ENCODE results near the gene BCO1.
"Not testable (repeated sequence)": the region's sequence is repeated elsewhere in the genome, so short reads cannot be mapped to it uniquely, and the experiment has no call there.

The BCO1 gene, protein sequence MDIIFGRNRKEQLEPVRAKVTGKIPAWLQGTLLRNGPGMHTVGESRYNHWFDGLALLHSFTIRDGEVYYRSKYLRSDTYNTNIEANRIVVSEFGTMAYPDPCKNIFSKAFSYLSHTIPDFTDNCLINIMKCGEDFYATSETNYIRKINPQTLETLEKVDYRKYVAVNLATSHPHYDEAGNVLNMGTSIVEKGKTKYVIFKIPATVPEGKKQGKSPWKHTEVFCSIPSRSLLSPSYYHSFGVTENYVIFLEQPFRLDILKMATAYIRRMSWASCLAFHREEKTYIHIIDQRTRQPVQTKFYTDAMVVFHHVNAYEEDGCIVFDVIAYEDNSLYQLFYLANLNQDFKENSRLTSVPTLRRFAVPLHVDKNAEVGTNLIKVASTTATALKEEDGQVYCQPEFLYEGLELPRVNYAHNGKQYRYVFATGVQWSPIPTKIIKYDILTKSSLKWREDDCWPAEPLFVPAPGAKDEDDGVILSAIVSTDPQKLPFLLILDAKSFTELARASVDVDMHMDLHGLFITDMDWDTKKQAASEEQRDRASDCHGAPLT

DNA sequence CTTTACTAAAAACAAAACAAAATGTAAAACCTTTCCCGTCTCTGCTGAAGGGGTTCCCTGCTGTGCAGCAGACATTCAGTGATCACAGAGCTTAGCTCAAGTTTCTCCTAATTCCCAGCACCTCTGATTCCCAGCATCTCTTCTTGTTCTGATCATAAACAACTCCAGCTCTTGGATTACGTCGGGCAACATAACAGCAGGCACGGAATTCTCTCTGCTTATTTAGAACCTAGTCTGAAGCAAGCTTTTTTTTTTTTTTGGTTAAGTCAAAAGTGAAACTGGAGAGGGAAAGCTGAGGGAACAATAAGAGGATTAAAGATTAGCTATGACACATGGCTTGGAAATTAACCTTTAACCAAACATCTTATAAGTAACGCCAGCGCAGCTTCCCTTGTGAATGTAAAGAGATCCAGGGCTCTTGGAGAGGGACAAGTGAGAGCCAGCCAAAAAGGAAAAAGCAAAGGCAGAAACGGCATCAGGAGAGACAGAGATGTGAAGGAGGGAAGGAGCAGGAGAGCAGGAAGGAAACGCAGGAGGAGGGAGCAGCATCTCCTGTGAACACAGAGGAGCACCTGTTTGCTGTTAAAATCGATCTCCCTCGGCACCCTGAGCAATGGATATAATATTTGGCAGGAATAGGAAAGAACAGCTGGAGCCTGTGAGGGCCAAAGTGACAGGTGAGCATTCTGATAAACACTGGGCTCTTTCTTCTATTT lies at the start of gene BCO1:
BCO1 (plus strand) TSS at position 394 of the 716 bp plus-strand sequence; CDS start at position 614, 220 bp downstream.
- no peak for DNase-seq

DNA sequence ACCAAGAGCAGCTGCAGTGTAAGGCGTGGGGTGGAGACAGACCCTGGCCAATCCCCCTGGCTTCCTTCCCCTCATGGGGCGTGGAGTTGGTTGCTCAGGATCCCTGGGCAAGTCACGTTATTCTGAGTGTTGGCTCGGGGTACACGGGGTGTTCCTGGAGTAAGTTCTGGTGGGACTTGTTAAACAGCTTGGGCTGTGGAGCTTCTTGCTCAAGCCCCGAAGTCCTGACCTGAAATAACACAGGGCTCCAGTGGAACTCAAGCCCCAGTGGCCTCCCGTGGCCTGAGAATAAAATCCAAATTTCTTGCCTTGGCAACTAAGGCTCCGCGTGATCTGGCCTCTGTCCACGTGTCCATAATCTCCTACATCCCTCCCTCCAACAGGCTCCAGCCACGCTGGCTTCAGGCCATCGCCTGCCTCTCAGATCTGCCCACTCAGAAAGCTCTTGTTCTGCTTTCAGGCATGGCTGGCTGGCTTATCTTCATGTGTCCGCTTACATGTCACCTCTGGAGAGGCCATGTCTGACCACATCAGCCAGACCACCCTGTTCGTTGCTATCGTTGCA lies 49.3 kb upstream of the BCO1 start:
- no peak for DNase-seq

DNA sequence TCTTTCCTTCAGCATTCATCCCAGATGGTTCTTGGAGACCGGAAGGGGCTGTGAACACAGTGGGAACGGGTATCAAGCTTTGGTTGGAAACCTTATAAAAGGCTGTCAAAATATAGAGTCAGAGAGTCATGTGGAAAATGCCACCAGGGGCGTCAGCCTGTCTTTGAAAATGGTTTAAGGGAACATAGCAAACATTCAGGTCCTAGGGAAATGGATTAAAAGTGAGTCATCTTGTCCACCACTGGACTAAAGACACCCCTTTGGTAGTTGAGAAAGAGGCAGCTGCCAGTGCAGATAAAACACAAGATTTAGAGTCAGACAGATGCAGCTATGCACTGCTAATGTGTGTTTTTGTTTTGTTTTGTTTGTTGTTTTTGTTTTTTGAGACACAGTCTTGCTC lies 47.8 kb upstream of the BCO1 start:
- DNase-seq = no peak

DNA sequence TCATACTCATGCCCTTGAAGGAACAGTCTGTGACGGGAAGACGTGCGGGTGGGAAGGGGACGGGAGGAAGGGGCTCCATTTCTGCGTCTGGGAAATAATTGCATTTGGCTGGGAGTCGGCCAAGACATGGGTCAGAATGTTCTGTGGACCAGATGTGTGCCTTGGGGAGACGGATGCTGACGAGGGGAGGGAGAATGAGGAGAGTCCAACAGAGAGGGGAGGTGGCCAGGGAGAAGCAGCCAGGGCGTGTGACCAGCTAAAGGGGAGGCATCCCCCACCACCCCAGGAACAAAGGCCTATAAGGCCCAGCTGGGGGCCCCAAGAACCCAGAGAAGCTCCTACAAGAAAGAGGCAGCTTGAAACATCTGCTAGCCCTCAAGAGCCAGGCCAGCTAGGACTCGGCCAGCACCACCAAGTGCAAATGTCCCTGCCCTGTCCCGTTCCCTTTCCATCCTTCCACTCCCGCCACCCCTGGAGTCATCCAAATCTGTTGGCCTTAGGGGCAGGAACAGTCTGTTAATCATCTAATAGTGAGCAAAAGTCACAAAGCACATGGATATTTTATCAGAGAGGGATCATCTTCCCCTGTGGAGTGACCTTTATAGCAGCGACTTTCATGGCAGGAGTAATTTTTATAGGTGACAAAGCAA lies 42.5 kb upstream of the BCO1 start:
- no peak for DNase-seq

DNA sequence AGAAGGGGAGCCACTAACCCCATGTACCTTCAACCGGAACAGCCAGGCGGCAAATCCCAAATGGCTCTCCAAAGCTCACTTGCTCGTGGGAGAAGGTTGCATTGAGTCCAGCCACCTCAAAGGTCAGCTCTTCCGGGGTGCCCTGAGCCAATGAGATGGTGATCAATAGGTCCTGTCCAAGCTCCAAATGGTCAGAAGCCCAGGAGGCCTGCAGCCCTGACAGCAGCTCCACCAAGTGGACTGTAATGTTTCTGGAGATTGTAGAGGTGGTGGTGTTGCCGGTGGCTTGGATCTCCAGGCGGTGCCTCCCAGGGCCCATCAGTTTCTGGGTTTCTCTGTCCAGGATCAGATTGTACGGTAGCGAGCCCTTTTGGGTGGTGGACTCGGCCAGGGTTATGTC lies 39.9 kb upstream of the BCO1 start:
- no peak for DNase-seq

DNA sequence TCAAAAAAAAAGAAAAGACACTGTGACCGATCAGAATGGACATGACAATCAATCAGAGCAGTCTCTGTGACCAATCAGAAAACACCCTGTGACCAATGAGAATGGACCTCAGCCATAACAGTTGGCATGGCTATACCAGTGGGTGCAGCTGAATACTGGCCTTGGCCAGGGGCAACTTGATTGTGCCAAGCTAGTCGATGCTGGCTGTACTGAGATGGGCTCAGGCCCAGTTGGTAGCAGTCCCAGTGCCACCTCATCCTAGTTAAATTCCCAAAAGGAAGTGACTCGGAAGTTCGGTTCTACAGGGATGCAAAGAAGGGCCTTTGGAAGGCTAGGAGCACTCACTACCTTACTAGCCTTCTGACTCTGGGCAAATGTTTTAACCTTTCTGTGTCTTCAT lies 37.2 kb upstream of the BCO1 start:
- DNase-seq = no peak

DNA sequence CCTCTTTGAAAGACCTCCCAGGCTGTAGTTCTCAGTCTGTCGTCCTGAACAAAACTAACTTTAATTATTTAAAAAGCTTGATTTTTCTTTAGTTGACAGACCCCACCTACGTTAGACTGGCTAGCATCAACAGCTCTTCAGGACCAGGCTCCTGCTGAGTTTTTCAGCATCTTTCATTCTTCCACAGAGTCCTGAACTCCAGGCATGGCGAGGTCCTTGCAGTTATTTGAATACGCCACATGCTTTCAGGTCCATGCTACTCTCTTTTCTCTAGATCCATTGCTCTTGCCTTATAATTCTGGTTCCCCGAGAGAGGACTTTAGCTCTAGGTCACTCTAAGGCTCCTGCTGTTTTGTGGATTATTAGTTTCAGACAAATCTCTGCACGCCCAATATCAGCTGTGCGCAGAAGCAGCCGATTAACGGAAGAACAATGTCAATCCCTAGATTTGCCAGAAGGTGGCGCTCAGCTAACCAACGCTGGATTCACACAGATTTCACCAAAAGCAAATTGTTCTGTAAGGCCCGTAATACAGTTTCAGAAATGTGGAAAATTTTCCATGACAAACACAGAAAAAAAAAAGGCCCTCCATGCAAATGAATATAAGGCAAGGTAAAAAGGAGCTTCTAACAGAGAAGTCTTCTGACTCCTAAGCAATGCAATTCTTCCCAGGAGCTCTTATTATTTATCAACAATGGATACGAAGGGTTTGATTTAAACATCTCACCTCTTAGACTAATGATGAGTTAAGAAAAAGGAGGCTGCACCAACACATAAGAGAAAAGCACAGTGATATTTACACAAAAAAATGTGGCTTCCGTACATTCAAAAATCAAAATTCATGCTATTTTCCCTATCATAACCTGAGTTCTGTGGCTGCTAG lies 33.5 kb upstream of the BCO1 start:
- DNase-seq = no peak

DNA sequence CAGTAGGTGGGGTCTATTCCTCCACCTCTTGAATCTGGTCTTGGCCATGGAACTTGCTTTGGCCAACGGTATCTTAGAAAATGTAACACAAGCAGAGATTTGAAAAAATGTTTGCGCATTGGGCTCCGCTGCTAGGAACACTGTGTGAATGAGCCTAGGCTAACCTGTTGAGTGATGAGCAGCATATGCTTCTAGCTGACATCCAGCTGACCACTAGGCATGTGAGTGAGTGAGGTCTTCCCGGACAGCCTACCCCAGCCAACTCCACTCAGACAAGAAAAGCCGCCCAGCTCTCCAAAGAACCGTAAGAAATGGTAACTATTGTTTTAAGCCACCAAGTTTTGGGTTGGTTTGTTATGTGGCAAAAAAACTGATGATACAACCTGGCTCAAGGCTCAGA lies 31.4 kb upstream of the BCO1 start:
- no peak for DNase-seq

DNA sequence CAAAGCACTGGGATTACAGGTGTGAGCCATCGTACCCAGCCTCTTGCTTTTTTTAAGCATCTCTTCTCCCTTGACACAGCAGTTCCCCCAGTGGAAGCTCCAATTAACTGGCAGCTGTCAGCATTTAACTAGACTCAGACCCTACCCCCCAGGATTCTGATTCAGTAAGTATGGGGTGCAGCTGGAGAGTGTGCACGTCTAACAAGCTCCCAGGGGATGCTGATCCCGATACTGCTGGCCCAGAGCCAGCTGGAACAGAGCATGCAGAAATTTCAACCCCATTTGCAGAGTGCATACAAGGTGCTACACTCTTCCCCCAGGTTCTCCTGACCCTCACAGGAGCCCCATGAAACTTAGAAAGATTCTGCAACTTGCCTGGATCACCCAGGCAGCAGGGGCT lies 27.7 kb upstream of the BCO1 start:
- DNase-seq = no peak

DNA sequence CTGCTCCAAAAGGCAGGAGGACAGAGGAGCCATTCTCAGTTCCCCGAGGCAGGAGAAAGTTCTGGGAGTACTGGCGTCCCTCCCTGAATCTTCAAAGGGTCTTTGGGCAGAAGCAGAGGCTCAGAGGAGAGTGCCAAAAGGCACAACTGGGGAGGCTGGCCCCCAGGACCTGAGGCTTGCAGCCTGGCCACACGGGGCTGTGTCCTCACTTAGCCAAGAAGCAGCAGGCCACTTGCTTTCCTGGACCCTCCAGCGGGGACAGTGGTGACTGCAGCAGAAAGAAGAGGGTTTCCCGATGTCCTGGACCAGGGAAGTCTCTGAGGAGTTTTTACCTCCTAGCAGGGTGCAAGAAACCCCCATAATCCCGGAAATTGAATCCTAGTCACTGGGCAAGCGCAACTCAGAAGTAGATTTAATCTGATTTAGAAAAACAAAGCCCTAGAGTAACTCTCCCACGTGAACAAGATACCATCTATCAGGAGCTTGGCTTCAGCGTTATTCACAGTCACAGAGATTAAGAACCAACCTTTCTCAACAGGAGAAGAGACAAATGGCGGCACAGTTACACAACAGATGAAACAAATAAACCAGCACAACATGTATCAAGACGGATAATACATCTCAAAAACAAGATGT lies 25.5 kb upstream of the BCO1 start:
- no peak for DNase-seq

DNA sequence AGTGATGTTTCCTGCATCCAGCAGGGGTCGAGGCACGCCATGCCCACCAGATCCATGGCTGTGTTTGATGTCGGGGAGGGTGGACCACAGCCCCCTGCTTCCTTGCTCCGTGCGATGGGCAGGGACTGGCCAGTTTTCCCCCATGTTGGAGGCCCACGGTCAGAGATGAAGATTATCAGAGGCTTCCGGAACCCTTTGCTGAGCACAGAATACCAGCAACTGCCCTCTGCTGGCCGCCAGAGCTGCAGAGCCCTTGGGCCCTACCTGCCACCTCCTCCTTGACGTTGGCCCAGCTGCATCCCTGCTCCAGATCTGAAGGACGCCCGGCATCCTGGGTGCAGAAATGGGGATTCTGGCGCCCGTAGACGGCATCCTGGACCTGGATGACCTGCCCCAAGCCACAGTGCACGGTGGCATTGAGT lies 23.7 kb upstream of the BCO1 start:
- no peak for DNase-seq

DNA sequence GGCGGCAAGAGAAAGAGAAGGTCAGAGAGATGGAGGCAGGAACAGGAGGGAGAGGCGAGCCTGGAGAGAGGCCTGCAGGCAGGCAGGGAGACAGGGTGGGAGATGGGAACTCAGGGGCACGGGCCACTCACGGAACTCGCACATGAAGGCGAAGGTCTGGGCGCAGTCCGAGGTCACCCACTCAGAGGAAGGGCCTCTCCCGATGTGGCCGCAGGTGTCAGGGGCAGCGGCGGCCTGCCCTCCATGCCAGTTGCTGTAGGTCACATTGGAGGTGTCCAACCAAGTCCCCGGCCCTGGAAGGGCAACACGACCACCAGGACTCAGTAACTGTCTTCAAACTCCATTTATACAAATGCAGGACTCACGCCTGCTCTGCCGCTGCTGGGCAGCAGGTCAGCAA lies 22.4 kb upstream of the BCO1 start:
- no peak for DNase-seq

DNA sequence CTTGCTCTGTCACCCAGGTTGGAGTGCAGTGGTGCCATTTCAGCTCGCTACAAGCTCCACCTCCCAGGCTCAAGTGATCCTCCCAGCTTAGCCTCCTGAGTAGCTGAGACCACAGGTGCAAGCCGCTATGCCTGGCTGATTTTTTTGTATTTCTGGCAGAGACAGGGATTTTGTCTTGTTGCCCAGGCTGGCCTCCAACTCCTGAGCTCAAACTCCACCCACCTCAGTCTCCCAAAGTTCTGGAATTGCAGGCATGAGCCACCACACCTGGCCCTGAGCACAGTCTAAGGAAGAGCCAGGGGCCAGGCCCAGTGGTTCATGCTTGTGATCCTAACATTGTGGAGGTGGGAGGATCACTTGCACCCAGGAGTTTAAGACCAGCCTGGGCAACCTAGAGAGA lies 21.8 kb upstream of the BCO1 start:
- DNase-seq = no peak

DNA sequence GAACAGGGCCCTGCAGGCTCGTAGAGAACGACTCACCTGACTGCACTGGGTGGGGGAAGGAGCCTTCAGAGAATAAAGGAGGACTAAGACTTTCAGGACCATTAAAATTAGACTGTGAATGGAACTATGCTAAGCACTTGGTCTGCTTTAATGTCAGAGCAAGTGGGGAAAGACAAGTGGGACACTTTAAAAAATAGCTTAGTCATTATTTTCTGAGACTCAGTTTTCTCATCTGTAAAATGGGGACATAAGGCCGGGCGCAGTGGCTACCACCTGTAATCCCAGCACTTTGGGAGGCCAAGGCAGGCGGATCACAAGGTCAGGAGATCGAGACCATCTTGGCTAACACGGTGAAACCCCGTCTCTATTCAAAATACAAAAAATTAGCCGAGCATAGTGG lies 19.3 kb upstream of the BCO1 start:
- no peak for DNase-seq

DNA sequence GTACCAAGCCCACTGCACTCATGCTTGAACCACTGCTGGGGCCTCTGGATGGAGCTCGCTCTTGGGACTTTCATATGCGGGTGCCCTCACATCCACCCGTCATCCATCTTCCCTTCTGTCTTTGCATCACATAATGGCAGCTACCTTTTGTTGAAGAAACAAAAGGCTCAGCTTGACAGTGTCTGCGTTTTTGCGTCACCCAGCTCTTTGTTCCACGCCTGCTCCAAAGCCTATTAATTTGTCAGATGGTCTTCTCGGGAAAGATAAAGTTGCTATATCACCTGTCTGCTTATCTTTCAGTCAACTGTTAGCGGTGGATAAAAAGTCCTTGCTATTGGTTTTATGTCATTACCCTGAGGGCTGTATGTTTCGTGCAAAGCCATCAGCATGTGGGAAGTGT lies 18.1 kb upstream of the BCO1 start:
- DNase-seq = no peak

DNA sequence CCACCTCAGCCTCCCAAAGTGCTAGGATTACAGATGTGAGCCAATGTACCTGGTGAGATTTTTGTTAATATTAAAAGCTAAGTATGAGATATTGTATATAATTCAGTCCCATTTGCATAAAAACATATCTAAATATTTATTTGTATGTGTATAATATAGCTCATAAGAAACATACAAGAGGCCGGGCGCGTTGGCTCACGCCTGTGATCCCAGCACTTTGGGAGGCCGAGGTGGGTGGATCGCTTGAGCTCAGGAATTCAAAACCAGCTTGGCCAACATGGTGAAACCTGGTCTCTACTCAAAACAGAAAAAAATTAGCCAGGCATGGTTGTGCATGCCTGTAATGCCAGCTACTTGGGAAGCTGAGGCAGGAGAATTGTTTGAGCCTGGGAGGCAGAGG lies 16.8 kb upstream of the BCO1 start:
- no peak for DNase-seq

DNA sequence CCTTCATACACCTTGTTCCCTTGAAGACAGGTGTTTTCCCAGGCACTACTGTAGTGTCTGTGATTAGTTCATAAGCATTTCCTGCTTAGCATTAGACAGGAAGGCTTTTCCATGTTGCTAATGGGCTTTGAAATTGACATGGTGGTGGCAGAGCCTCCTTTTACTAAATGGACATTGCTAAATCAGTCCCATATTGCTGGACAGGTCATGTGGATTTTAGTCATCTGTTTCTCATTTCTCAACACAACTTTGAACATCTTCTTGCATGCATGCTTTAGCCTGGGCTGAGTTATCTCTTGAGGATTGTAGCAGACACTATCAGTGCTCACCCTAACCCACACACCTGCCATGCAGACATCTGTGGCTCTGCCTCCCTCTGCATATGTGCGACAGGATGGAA lies 13.7 kb upstream of the BCO1 start:
- DNase-seq = no peak

DNA sequence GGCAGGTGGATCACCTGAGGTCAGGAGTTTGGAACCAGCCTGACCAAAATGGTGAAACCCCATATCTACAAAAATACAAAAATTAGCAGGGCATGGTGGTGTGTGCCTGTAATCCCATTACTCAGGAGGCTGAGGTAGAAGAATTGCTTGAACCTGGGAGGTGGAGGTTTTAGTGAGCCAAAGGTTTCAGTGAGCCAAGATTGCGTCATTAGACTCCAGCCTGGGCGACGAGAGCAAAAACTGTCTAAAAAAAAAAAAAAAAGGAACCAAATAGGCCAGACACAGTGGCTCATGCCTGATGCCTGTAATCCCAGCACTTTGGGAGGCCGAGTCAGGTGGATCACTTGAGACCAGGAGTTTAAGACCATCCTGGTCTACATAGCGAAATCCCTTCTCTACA lies 12.8 kb upstream of the BCO1 start:
- not testable (repeated sequence) for DNase-seq

DNA sequence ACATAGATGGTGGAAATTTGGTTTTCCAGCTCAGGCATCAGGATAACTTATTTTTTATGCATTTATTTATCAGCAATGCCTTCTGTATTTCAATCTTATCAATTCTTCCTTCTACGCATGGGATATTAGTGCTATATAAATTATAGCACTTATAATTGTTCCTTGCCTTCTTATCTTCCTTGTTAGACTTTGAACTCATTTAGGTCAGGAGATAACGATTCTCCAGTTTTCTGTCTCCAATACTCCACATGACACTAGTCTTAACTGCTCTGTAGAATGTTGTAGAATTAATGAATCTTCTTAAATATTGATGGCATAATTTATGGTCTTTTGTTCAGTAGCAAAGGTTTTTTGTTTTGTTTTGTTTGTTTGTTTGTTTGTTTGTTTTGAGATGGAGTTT lies 10.7 kb upstream of the BCO1 start:
- no peak for DNase-seq

DNA sequence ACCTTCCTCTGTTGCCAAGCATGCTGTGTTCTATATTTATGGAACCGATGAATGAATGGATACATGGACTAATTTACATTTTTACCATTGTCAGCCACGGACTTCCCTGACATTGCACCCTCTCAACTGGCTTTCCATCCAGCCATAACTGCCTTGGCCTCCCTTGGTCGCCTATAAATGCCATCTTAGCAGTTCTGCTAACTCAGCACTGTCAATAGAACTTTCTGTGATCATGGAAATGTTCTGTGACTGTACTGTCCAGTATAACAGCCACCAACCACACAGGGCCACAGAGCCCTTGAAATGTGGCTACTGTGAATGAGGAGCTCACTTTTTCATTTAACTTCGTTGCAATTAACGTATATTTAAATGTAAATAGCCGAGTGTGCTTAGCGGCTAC lies 8.7 kb upstream of the BCO1 start:
- DNase-seq = no peak

DNA sequence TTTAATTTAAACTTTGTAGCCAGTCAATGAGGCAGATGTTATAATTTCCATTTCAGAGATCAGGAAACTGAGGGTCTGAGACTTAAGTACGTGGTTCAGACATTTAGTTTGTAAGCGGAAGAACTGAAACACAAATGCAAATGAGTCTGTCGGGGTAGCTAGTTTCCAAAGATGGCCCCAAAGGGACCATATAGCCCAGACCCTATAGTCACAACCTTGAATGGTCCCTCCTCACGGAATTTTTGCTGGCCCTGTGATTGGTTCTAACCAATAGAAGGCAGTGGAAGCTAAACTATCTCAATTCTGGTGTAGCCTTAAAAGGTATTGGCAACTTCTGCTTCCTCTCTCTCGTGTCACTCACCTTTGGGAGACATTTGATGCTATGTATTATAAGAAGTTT lies 7.5 kb upstream of the BCO1 start:
- DNase-seq = no peak
